Measurements from ENCODE around the gene TEX12.
"Not testable (repeated sequence)": the region's sequence is repeated elsewhere in the genome, so short reads cannot be mapped to it uniquely, and the experiment has no call there.

The TEX12 gene, protein sequence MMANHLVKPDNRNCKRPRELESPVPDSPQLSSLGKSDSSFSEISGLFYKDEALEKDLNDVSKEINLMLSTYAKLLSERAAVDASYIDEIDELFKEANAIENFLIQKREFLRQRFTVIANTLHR

DNA sequence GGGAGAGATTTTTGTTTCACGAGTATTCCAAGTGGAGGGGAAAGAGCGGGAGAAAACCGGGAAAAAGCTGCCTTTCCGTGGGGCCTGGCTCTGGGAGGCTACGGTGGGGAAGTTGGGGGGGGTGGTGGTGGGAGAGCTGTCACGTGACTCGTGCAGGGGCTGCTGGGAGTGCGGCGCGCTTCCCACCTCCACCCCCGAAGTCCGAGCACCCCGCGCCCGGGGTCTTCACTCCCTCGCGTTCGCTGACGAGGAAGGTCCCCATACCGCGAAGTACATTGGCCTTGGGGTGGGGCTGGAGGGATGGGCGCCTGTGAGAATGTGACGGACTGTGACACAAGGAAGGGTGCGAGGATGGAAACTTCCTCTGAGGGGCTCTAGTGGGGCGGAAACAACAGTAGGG lies at the start of gene TEX12:
Gene TEX12 (plus strand): TSS at position 228 of the 400 bp plus-strand sequence. CDS start 1,897 bp downstream, outside the sequence.
- no peak for DNase-seq (ENCODE audit: low read depth, low spot score)

- DNase-seq (ENCODE audit: low read depth, low spot score), result no peak
Measured at GRCh38 chr11:112118176-112118575, 49.0 kb upstream of the TEX12 start.

- no peak for DNase-seq (ENCODE audit: low read depth, low spot score)
Measured at GRCh38 chr11:112121981-112122615, 45.1 kb upstream of the TEX12 start.

DNA sequence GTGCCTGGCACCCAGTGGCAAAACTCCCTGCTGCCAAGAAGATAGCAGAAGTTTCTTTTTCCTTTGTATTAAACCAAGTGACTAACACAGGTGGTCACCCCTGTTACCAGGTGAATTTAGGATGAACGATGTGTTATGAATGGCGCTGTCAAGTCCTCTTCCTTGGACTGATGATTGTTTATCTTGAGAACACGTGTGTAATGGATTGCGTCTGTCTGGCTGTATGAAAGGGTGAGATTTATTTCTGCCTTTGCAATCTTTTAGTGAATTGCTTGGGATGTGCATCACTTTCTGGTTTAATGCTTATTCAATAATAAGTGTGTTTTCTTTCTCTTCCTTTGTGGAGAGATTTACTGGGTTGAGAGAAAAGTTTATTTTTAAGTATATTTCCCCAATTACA lies 44.0 kb upstream of the TEX12 start:
- DNase-seq (ENCODE audit: low read depth, low spot score), result no peak

DNA sequence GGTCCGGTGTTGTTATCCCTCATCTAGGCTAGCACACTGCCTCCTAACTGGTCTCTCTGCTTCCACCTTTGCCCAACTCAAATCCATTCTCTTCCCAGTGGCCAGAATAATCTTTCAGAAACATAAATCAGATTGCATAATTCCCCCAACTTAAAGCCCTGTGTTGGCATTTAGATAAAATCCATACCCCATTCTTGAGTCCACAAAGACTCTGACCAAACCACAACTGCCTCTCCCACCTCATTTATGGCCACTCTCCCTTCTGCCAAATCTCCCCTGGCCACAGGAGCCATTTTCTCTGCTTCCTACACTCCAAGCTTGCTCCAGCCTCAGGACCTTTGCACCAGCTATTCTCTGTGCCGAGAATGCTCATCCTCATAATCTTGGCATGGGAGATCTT lies 40.1 kb upstream of the TEX12 start:
- no peak for DNase-seq (ENCODE audit: low read depth, low spot score)

DNA sequence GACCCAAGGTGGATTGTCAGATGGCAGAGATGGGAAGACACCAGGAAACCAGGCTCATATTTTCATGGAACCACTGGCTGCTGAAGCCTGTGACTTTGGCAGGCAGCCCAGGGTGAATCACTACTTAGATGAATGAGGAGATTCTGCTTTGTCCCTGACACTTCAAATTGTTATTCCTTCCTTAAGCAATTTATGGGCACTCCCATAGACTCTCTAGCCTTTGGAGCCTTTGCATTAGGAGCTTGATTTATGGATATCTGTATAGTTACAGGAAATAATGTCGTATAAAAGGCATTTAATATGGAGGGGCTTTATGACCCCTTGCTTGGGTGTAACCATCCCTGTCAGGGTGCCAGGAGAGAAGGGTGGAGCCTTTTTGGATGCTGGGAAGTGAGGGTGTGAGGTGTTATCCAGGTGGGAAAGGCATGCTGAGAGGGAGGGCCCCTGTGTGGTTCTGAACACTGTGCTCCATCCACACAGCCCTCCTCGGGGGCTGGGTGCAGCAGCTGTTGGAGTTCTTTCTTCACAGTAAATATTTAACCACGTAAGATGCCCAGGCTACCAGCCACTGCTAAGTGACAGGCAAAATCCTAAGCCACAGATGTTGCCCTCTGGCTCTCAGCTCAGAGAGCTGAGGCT lies 38.6 kb upstream of the TEX12 start:
- no peak for DNase-seq (ENCODE audit: low read depth, low spot score)

DNA sequence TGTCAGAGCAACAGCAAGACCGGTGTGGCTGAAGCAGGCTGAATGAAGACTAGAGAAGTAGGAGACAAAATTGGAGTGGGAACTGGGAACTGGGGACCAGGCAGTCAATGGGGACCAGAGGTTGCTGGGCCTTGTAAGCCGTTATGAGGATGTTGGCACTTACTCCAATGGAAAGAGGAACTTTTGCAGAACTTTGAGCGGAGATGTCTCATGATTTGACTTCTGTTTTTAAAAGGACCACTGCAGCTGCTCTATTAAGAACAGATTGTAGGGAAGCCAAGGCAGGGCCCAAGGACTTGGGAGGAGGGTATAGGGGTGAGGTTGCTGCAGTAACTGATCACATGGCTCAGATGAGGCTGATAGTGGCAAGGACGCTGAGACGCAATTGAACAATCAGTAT lies 37.5 kb upstream of the TEX12 start:
- DNase-seq (ENCODE audit: low read depth, low spot score), result no peak

DNA sequence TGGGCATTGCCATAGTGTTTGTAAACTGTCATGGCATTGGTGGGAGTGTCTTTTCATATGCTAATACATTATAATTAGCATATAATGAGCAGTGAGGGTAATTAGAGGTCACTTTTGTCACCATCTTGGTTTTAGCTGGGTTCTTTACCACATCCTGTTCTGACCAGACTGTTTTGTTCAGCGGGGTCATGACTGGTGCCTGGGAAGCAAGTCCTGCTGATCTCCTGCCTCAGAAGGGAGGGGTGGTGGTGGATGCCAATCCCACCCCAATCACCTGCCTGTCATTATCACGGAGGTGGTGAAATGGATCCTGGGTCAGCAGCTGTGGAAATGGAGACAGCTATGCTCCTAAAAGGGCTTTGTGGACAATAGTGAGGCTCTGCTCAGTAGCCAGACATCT lies 34.4 kb upstream of the TEX12 start:
- no peak for DNase-seq (ENCODE audit: low read depth, low spot score)

DNA sequence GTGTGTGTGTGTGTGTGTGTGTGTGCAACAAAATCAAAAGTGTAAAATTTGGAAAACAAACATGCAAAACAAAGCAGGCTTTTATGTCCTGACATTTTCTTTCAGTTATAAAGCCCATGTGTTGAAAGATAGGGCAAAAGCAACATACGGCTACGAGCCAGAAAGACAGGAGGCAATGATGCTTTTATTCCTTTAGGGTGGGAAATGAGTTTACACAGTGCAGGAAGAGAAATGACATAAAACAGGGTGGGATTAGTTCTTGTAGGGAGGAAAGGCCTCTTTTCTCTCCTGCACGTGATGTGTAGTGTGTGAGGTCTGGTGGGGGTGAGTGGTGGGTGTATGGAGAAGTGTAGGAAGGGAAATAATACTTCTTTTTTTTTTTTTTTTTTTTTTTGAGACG lies 32.7 kb upstream of the TEX12 start:
- no peak for DNase-seq (ENCODE audit: low read depth, low spot score)

GRCh38 chr11:112143597-112143996 lies 23.6 kb upstream of the TEX12 start:
- DNase-seq (ENCODE audit: low read depth, low spot score), result no peak

- DNase-seq (ENCODE audit: low read depth, low spot score), result no peak
Measured at GRCh38 chr11:112150517-112150916, 16.7 kb upstream of the TEX12 start.

GRCh38 chr11:112156153-112156955 lies 10.8 kb upstream of the TEX12 start:
- DNase-seq (ENCODE audit: low read depth, low spot score), result no peak

GRCh38 chr11:112156956-112157766 lies 10.0 kb upstream of the TEX12 start:
- DNase-seq (ENCODE audit: low read depth, low spot score), result no peak

DNA sequence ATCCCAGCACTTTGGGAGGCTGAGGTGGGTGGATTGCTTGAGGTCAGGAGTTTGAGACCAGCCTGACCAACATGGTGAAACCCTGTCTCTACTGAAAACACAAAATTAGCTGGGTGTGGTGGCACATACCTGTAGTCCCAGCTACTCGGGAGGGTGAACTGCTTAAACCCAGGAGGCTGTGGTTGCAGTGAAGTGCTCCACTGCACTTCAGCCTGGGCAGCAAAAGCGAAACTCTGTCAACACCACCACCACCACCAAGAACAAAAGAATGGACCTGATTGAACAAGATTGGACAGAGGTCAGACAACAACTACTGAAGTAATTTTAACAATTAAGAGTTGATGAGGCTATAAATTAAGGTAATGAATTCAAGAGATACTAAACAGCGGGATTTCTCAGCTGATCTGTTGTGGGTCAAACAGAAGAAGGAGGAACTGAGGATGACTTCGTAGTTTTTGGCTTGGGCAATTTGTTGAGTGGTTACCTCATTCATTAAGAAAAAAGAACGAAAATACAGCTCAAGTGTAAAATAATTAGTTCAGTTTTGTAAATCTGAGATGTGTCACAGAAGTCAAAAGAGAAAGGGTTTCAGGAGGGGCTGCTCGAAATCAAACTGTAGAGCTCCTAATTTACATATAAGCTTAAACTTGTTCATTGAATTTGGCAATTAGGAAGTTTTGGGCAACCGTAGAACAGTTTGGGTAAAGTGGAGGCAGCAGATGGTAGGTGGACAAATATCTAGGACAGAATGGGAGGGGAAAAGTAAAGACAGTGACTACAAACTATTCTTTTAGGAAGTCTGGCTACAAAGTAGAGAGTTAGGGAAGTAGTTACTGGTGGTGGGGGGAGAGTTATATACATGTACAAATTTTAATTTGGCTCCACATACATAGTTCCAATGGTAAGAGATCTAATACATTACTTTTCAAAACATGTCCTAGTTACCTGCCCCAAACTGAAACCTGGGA lies 7.8 kb upstream of the TEX12 start:
- no peak for DNase-seq (ENCODE audit: low read depth, low spot score)

DNA sequence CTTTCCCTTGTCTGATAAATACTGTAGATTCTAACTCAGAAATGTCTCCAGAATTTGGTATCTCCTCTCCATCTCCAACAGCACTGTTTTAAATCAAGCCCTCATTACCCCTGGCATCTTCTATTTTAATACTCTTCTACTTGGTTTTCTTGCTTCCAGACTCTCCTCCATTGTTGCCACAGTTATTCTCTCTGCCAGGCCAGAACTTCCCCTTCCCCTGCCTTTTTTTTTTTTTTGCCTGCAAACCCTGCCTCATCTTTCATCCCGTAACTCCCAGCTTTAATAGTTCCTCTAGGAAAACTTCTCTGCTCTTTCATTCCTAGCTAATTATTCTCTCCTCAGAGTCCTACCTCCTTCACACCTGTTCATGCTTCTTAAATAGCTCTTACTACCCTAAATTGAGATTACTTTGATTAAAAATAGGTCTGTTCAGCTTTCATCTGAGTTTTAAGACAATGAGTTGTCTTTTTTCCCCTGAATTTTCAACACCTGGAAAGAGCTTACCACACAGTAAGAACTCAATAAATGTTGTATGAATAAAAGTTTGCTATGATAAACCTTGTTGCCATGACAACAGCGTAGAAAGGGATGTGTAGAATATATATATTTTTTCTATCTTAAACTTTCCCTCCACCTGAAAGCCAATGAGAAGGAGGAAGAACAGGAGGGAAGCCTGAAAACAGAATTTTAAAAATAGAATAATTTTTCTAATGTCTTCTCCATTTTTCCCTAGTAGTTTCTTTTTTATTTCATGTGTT lies 6.9 kb upstream of the TEX12 start:
- DNase-seq (ENCODE audit: low read depth, low spot score), result no peak

DNA sequence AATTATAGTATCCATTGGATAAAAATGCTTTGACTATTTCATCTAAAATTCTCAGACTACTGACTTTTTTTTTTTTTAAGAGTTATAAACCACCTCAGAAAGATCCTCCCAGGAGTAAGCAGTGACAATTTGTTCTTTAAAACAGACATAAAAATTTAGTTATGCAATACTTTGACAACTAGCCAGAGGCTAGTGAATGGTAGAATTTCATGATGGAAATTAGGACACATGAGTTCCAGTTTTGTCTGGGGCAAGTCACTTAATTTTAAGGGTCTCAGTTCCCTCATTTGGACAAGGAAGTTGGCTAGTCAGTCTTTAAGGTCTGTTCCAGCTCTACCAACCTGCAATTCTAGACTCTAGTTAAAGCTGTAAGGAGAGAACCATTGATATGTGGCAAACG lies 6.2 kb upstream of the TEX12 start:
- DNase-seq (ENCODE audit: low read depth, low spot score), result no peak

DNA sequence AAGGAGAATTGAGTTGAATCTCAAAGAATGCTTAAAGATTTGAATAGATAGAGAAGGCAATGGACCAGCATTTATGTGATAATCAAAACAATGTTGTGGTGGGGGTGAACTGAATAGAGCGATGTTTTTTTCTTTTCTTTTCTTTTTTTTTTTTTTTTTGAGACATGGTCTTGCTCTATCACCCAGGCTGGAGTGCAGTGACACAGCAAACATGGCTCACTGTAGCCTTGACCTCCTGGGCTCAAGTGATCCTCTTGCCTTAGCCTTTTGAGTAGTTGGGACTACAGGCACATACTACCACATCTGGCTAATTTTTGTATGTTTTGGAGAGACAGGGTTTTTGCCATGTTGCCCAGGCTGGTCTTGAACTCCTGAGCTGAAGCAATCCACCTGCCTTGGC lies 5.0 kb upstream of the TEX12 start:
- DNase-seq (ENCODE audit: low read depth, low spot score), result not testable (repeated sequence)

DNA sequence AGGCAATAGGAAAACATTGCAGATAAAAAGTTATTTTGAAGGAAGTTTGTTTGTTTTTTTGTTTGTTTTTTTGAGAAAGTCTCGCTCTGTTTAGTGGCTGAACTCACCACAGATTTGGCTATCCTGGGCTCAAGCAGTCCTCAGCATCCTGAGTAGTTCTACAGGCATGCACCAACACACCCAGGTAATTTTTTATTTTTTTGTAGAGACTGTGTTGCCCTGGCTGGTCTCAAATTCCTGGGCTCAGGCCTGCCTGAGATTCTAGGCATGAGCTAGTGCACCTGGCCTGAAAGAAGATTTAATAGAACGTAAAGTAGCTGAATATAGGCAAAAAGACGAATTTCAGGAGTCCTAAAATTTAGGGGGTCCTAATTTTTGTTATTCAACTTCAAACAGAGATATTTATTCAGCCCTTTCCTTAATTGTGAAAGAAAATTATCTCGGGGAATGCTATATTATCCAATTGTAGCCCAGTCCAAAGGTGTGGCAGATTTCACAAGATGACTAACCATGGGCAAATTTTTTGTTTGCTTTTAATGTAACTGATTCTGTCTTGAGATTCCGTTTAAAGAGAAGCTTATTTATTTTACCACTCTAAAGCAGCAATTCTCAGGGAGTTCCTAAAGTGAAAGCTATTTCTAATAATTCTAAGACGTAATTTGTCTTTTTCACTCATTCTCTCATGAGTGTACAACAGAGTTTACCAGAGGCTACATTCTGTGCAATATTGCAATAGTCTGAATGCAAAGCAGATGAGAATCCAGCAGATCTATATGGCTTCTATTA lies 4.2 kb upstream of the TEX12 start:
- DNase-seq (ENCODE audit: low read depth, low spot score), result no peak
